ENCODE data around the gene TMED1.

Gene TMED1

DNA sequence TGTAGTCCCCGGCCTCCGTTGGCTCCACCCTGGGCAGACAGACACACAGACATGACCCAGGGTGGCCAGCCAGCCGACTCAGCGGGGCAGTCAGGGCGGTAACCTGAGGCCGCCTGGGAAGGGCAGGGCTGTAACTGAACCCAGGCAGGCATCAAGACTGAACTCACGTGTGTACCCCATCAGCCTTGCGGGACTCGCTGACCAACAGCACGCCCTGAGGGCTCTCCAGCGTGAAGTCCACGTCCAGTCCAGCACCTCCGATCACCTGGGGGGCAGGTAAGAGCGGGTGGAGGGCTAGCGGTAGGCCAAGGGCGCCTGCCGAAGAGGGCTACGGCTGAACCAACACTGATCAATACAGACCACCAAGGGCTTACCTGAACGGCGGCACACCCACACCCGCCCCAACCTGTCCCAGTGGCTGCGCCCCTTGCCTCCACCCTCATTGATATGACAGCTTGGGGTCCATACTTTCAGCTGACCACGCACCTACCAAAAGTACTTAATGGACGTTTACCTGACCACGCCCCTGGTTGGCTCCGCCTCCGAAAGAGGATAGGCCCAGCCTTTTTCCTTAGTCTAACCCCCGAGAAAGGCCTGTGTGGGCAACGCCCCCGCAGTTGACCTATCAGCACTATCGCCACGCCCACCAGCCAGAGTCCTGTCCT is 791 bp downstream of the TMED1 start:
- Histone ChIP-seq H3K4me3 (ENCODE audit: low read depth, low read length) (peak overlapping the region; percentile 19; the same call in 1 of the 2 replicates), H3K9me3 (peaks cover 2% of the 10 kb centered on the region; the same call in 1 of the 2 replicates), H3K4me1 (peaks cover 3% of the 10 kb centered on the region), H3K27me3 (no peaks in the 10 kb centered on the region), H3K36me3 (peaks cover 31% of the 10 kb centered on the region)
- TF ChIP-seq, protein P1, sequence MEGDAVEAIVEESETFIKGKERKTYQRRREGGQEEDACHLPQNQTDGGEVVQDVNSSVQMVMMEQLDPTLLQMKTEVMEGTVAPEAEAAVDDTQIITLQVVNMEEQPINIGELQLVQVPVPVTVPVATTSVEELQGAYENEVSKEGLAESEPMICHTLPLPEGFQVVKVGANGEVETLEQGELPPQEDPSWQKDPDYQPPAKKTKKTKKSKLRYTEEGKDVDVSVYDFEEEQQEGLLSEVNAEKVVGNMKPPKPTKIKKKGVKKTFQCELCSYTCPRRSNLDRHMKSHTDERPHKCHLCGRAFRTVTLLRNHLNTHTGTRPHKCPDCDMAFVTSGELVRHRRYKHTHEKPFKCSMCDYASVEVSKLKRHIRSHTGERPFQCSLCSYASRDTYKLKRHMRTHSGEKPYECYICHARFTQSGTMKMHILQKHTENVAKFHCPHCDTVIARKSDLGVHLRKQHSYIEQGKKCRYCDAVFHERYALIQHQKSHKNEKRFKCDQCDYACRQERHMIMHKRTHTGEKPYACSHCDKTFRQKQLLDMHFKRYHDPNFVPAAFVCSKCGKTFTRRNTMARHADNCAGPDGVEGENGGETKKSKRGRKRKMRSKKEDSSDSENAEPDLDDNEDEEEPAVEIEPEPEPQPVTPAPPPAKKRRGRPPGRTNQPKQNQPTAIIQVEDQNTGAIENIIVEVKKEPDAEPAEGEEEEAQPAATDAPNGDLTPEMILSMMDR (IDR thresholded peaks at IDR 0.05; ENCODE audit: low read depth, low read length): no peak
- DNase-seq: no peak

DNA sequence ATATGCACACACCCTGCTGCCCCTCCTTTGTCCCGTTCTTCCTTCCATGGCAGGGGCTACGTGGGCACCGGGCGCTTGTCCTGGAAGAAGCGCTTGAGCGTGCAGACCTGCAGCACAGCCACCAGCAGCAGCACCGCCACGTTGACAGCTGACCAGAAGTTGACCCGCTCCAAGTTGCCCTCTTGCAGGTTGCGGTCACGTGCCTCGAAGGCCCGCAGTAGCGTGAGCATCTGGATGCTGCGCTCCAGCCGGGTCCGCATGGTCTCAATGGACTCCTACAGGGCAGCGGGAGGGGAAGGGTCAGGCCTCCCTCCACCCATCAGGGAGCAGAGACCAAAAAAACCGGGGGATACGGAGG is 3.1 kb downstream of the TMED1 start:
- DNase-seq: no peak
- Histone ChIP-seq H3K9me3 (peaks cover 2% of the 10 kb centered on the region; the same call in 1 of the 2 replicates), H3K4me3 (ENCODE audit: low read depth, low read length) (no peak overlapping the region), H3K27me3 (no peaks in the 10 kb centered on the region), H3K36me3 (peaks cover 44% of the 10 kb centered on the region), H3K4me1 (peaks cover 3% of the 10 kb centered on the region)
- TF ChIP-seq, protein P1 (IDR thresholded peaks at IDR 0.05; ENCODE audit: low read depth, low read length): no peak

DNA sequence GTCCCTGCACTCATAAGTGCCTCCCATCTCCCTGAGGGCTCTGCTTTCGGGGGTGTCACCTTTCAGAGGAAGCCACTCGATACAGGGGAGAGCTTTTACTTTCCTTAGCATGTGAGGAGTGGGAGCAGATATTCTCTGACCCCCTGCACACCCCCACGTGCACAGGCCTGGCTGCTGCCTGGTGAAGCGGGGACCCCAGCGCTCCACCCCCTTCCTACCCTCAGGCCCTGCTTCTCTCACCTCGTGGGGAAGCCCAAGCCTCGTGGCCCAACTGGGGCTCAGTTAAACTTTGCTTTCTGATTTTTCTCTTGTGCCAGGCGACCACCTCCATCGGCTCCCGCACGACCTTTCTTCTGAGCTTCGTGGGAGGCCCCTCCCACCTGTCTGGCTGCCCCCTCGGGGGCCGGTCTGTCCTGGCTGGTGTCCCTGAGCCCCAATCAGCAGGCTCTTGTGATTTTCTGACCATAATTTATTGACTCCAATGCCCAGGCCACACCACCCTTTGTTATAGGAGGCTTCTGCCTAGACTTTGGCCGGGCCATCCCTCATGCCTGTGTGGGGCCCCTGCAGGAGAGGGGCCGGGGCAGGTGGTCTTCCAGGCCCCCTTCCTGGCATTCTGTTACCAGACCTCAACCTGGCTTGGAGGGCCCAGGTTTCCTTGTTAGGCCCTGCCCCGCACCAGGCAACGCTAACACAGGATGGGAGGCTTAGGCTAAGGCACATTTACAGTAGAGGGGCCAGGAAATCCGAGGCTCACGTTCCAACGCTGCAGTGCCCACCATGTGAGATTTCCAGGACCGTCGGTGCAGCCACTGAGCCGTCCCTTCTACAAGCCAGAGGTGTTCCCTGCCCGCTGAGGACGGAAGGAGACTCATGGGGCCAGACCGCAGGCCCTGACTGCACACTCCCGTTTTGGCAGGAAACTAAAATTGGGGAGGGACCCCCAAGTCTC is 3.7 kb downstream of the TMED1 start:
- Histone ChIP-seq H3K4me1 (peaks cover 3% of the 10 kb centered on the region), H3K27me3 (no peaks in the 10 kb centered on the region), H3K4me3 (ENCODE audit: low read depth, low read length) (no peak overlapping the region), H3K36me3 (peaks cover 44% of the 10 kb centered on the region), H3K9me3 (peaks cover 2% of the 10 kb centered on the region; the same call in 1 of the 2 replicates)
- TF ChIP-seq, protein P1 (IDR thresholded peaks at IDR 0.05; ENCODE audit: low read depth, low read length): no peak
- DNase-seq: no peak

DNA sequence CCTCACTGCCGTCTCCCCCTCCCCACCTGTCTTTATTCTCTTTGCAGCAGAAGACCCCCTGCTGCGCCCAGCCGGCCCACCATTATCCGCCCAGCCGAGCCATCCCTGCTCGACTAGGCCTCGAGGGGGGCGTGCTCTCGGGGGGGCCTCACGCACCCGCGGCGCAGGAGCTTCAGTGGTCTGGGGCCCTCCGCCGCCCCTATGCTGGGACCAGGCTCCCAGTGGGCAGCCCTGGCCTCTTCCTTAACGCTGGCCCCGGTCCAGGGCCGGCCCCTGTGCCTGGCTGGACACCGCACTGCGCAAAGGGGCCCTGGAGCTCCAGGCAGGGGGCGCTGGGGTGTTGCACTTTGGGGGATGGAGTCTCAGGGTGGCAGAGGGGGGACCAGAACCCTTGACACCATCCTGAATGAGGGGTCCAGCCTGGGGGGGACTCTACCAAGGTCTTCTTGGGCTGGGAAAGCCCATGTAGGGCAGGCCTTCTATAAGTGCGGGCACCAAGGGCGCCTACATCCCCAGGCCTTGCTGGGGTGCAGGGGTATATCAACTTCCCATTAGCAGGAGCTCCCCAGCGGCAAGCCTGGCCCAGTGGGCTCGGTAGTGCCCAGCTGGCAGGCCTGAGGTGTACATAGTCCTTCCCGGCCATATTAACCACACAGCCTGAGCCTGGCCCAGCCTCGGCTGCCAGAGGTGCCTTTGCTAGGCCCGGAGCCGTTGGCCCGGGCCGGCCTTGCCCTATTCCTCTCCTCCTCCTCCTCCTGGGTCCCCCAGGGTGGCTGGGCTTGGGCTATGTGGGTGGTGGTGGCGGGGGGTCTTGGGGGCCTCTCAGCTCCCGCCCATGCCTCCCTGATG is 4.9 kb downstream of the TMED1 start:
- DNase-seq: no peak

DNA sequence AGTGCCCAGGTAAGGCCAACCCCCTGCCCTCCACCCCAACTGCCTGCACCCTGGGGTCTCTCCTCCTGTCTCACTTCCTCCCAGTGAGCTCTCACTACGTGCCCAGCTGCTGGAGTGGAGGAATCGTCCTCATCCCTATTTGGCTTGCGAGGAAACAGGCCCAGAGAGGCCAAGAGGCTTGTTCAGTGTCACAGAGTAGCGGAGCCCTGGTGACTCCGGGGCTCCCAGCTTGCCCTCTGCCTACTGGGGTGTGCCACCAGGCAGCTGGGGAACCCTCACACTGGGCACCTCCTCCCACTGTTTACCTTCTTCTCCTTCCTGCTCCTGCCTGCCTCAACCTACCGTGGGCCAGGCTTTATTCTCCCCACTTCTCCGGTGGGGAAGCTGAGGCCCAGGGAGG is 5.6 kb downstream of the TMED1 start:
- H3K36me3 ChIP-seq: peaks cover 56% of the 10 kb centered on the region
- peaks cover 11% of the 10 kb centered on the region for H3K4me1 ChIP-seq
- H3K9me3 ChIP-seq: no peaks in the 10 kb centered on the region

More for the DNA sequence above, 4.9 kb downstream of the TMED1 start:
- Histone ChIP-seq H3K4me1 (peaks cover 8% of the 10 kb centered on the region), H3K4me3 (ENCODE audit: low read depth, low read length) (no peak overlapping the region), H3K9me3 (no peaks in the 10 kb centered on the region), H3K36me3 (peaks cover 50% of the 10 kb centered on the region), H3K27me3 (no peaks in the 10 kb centered on the region)
- TF ChIP-seq, protein P1 (IDR thresholded peaks at IDR 0.05; ENCODE audit: low read depth, low read length): no peak

More for the DNA sequence above, 5.6 kb downstream of the TMED1 start:
- TF ChIP-seq, protein P1 (IDR thresholded peaks at IDR 0.05; ENCODE audit: low read depth, low read length): no peak
- Histone ChIP-seq H3K27me3 (no peaks in the 10 kb centered on the region), H3K4me3 (ENCODE audit: low read depth, low read length) (no peak overlapping the region)
- no peak for DNase-seq
